CD4-positive, alpha-beta memory T cell (primary cell): ENCODE measurements around the gene TEX30. TPM values are rescaled to one million over a fixed set of nuclear protein-coding genes. Genes with fewer than 3 reads are reported as not detected.

Experiments used
- CTCF ChIA-PET: fragments of 350-600 bp; sonication (Branson Sonifier 250); formaldehyde crosslinking; loops from one replicate; lab custom pipeline; 2021; ENCODE audit warnings: inconsistent platforms; ENCODE audit not compliant: partially characterized antibody; lab: Charles Lee
- POLR2A ChIA-PET: fragments of 350-600 bp; sonication (Branson Sonifier 250); formaldehyde crosslinking; loops from one replicate; lab custom pipeline; 2021; ENCODE audit not compliant: partially characterized antibody; lab: Charles Lee
- DNase-seq, 5 donors: peaks; one replicate each; pipeline versions ENCODE4 v3.0.0 to v3.0.0-alpha.2; 2020 to 2022; ENCODE audit warnings: mixed read lengths in 1 of 5
- H3K27ac ChIP-seq: one replicate; pipeline ENCODE4 v1.7.0; 2013; ENCODE audit warnings: low read depth, low read length
- H3K27me3 ChIP-seq: 2 replicates; pipeline ENCODE4 v1.7.0; 2013; ENCODE audit warnings: mild to moderate bottlenecking, low read length, moderate library complexity; ENCODE audit not compliant: insufficient read depth
- H3K36me3 ChIP-seq: 2 replicates; pipeline ENCODE4 v1.7.0; 2013; ENCODE audit warnings: mild to moderate bottlenecking, low read length, moderate library complexity; ENCODE audit not compliant: insufficient read depth
- H3K4me1 ChIP-seq: 2 replicates; pipeline ENCODE4 v1.7.0; 2013; ENCODE audit warnings: mild to moderate bottlenecking, low read length, moderate library complexity; ENCODE audit not compliant: insufficient read depth
- H3K4me3 ChIP-seq, 2 donors: one replicate each; pipeline ENCODE4 v1.7.0; 2013; ENCODE audit warnings: low read length in 2 of 2, mild to moderate bottlenecking in 1 of 2
- H3K9me3 ChIP-seq, 2 donors: one replicate each; pipeline ENCODE4 v1.7.0; 2013; ENCODE audit warnings: low read length in 2 of 2, control low read depth in 1 of 2; ENCODE audit not compliant: control insufficient read depth in 1 of 2
- H3K27ac Mint-ChIP-seq, 7 donors: one replicate each; pipeline ENCODE4 v1.8.0; 2020 to 2021; ENCODE audit warnings: mixed read lengths in 7 of 7, mild to moderate bottlenecking in 6 of 7, inconsistent platforms in 3 of 7, moderate library complexity in 3 of 7
- H3K27me3 Mint-ChIP-seq, 2 donors: one replicate each; pipeline ENCODE4 v1.8.0; 2020 to 2021; ENCODE audit warnings: mixed read lengths in 2 of 2
- H3K36me3 Mint-ChIP-seq, 2 donors: one replicate each; pipeline ENCODE4 v1.8.0; 2020 to 2021; ENCODE audit warnings: mixed read lengths in 2 of 2, inconsistent platforms in 1 of 2, mild to moderate bottlenecking in 1 of 2
- H3K4me1 Mint-ChIP-seq, 4 donors: one replicate each; pipeline ENCODE4 v1.8.0; 2020 to 2021; ENCODE audit warnings: mixed read lengths in 4 of 4, mild to moderate bottlenecking in 1 of 4
- H3K4me3 Mint-ChIP-seq, 8 donors: one replicate each; pipeline ENCODE4 v1.8.0; 2020 to 2021; ENCODE audit warnings: mixed read lengths in 8 of 8, mild to moderate bottlenecking in 7 of 8, moderate library complexity in 6 of 8, inconsistent platforms in 3 of 8
- H3K9me3 Mint-ChIP-seq, 8 donors: one replicate each; pipeline ENCODE4 v1.8.0; 2020 to 2021; ENCODE audit warnings: mixed read lengths in 8 of 8, mild to moderate bottlenecking in 5 of 8, inconsistent platforms in 3 of 8, moderate library complexity in 1 of 8
- intact Hi-C: fragments of 100-400 bp; cut with micrococcal nuclease; formaldehyde crosslinking; loops from one replicate; pipeline ENCODE4 v1.15.1; 2023
- polyA plus RNA-seq, 2 donors: library from polyadenylated mRNA; unstranded; fragments of 300-500 nt; fragmentation: Illumina TruSeq; gene quantifications; one replicate each; pipeline ENCODE4 v1.2.3, GENCODE V29; 2021
- total RNA-seq, 2 experiments: library from RNA; stranded (reverse); gene quantifications; one replicate each; pipeline ENCODE4 v1.2.3, GENCODE V29; 2021

TEX30 gene
- total and polyA plus RNA-seq, 4 experiments from 2014 or later, result 9.2 to 20.8 (median 14.7) TPM

DNA sequence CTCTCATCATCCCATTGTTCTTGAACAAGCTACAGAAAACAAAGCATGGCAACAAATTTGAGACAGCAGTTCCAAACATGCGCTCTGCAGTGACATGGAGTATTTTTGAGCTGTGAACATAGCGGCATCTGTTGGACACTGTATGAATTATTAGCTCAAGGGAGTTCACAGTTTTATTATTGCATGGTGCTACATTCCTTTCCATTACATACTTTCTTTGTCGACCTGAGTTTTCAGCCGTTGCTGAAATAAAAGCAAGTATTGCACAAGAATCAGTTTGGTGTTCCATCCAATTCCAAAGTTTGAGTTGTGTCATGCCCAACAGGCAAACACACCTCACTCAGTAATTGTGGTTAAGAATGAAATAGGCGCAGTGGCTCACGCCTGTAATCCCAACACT, 48.7 kb downstream of the TEX30 start:
- Histone ChIP-seq H3K4me1 (no peaks in the 10 kb centered on the region), H3K36me3 (no peaks in the 10 kb centered on the region), H3K27ac (no peak overlapping the region), H3K4me3 (no peak overlapping the region), H3K9me3 (no peaks in the 10 kb centered on the region), H3K27me3 (no peaks in the 10 kb centered on the region)
- peaks cover 0 to 3% (median under 1%) of the 10 kb centered on the region in 4 donors for H3K4me1 Mint-ChIP-seq
- intact Hi-C loops, result no loop called here
- H3K27me3 Mint-ChIP-seq, result peaks cover 5 to 13% of the 10 kb centered on the region in 2 donors
- H3K4me3 Mint-ChIP-seq, result no peak overlapping the region
- peaks cover 0 to 3% (median 0%) of the 10 kb centered on the region in 8 donors for H3K9me3 Mint-ChIP-seq
- H3K27ac Mint-ChIP-seq, result no peak overlapping the region
- DNase-seq, result peak in 1 of 5 donors; percentile 2
- H3K36me3 Mint-ChIP-seq, result no peaks in the 10 kb centered on the region
- ChIA-PET POLR2A (interaction anchor here (1.5 kb wide), 1 partner anchor 133 kb away, joined by 4 read pairs; no protein-coding TSS in a partner anchor), CTCF (interaction anchor here (0.7 to 2.6 kb wide), 7 partner anchors 34 to 145 kb away, joined by 3 to 15 read pairs (median 5); no protein-coding TSS in a partner anchor)

DNA sequence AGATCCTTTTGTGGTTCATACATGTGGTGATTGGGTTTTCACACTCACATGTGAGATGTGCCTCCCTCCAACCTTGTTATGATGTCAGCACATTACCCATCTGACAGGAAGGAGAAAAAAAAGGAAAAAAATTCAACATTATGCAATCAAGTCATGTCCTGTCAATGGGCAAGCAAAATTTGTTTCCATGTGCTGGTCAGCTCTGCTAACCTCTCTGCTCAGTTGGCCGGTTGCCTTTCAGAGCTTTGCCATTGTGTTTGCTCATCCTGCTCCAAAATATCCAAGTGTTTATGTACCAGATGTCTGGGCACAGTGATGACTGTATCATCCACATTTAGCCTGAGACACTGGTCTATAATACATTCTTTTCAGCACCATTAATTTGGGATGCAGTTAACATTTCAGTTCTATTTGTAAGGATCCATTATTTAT, 51.8 kb downstream of the TEX30 start:
- intact Hi-C loops, result no loop called here
- Mint-ChIP-seq H3K36me3 (no peaks in the 10 kb centered on the region), H3K4me1 (no peaks in the 10 kb centered on the region)

GRCh38 chr13:102718746-102719145, 54.8 kb downstream of the TEX30 start:
- DNase-seq, result no peak
- peaks cover 0 to 11% of the 10 kb centered on the region in 2 donors for H3K27me3 Mint-ChIP-seq
- no peaks in the 10 kb centered on the region for H3K9me3 Mint-ChIP-seq
- H3K4me1 Mint-ChIP-seq, result no peaks in the 10 kb centered on the region
- Histone ChIP-seq H3K4me3 (no peak overlapping the region), H3K36me3 (no peaks in the 10 kb centered on the region), H3K27me3 (no peaks in the 10 kb centered on the region), H3K9me3 (no peaks in the 10 kb centered on the region), H3K4me1 (no peaks in the 10 kb centered on the region), H3K27ac (no peak overlapping the region)
- intact Hi-C loops, result no loop called here
- ChIA-PET CTCF (no interaction called here), POLR2A (no interaction called here)
- no peak overlapping the region for H3K4me3 Mint-ChIP-seq
- no peaks in the 10 kb centered on the region for H3K36me3 Mint-ChIP-seq
- no peak overlapping the region for H3K27ac Mint-ChIP-seq

More for the DNA sequence above, 51.8 kb downstream of the TEX30 start:
- ChIA-PET POLR2A (no interaction called here), CTCF (interaction anchor here (1.8 kb wide), 1 partner anchor 130 kb away, joined by 5 read pairs; no protein-coding TSS in a partner anchor)
- Mint-ChIP-seq H3K4me3 (no peak overlapping the region), H3K27ac (no peak overlapping the region), H3K9me3 (peaks cover 0 to 3% (median 0%) of the 10 kb centered on the region in 8 donors), H3K27me3 (peaks cover 5 to 13% of the 10 kb centered on the region in 2 donors)
- Histone ChIP-seq H3K36me3 (no peaks in the 10 kb centered on the region), H3K27me3 (no peaks in the 10 kb centered on the region), H3K4me1 (no peaks in the 10 kb centered on the region), H3K4me3 (no peak overlapping the region), H3K9me3 (no peaks in the 10 kb centered on the region), H3K27ac (no peak overlapping the region)
- no peak for DNase-seq

Other genes starting within 250 kb of the TEX30 start
- gene TPP2, start 176.8 kb downstream of the TEX30 start, total RNA-seq, result 100 to 1,000 TPM; 117 TPM
- 10 to 100 TPM; 42.8 to 57.8 TPM for gene TPP2, start 176.8 kb downstream of the TEX30 start, polyA plus RNA-seq
- not detected for gene METTL21C, start 78.7 kb downstream of the TEX30 start, total RNA-seq
- not detected for gene METTL21C, start 78.7 kb downstream of the TEX30 start, polyA plus RNA-seq
- 1 to 10 TPM; 1.2 to 1.3 TPM for gene POGLUT2, start 25.2 kb upstream of the TEX30 start, total RNA-seq
- gene POGLUT2, start 25.2 kb upstream of the TEX30 start, polyA plus RNA-seq, result 1 to 10 TPM in 1 of 2 donors, under 1 TPM in 1; 0.48 to 1.9 TPM
- 10 to 100 TPM in 1 of 2 experiments, 1 to 10 TPM in 1; 9.9 to 10.9 TPM for gene BIVM, start 25.3 kb upstream of the TEX30 start, total RNA-seq
- gene BIVM, start 25.3 kb upstream of the TEX30 start, polyA plus RNA-seq, result 1 to 10 TPM; 7.4 to 9.6 TPM
- 100 to 1,000 TPM; 134 to 136 TPM for gene ERCC5, start 72.2 kb upstream of the TEX30 start, total RNA-seq
- gene ERCC5, start 72.2 kb upstream of the TEX30 start, polyA plus RNA-seq, result 10 to 100 TPM; 23.6 to 62.6 TPM